GM13977 (cell line): ENCODE results near the gene SEC16A.
"Not testable (repeated sequence)": the region's sequence is repeated elsewhere in the genome, so short reads cannot be mapped to it uniquely, and the experiment has no call there.

Experiments used
- DNase-seq: peaks from one replicate; pipeline ENCODE4 v3.0.0; 2012; ENCODE audit warnings: low spot score
- in situ Hi-C: fragments of 300-500 bp; cut with MboI; formaldehyde crosslinking; loops from one replicate; pipeline ENCODE4 v1.12.0; 2022; ENCODE audit warnings: low sequenced_read_pairs, low pct_unique_long_range_greater_than_20kb, mixed read lengths, inconsistent platforms; ENCODE audit not compliant: unreplicated experiment
- TF ChIP-seq, protein P1 (sequence below): IDR thresholded peaks from 2 replicates; pipeline ENCODE4 v1.5.1; 2012; ENCODE audit warnings: mild to moderate bottlenecking, control low read depth; ENCODE audit not compliant: insufficient read depth; ENCODE audit errors: extremely low read depth, missing control alignments

Gene SEC16A

DNA sequence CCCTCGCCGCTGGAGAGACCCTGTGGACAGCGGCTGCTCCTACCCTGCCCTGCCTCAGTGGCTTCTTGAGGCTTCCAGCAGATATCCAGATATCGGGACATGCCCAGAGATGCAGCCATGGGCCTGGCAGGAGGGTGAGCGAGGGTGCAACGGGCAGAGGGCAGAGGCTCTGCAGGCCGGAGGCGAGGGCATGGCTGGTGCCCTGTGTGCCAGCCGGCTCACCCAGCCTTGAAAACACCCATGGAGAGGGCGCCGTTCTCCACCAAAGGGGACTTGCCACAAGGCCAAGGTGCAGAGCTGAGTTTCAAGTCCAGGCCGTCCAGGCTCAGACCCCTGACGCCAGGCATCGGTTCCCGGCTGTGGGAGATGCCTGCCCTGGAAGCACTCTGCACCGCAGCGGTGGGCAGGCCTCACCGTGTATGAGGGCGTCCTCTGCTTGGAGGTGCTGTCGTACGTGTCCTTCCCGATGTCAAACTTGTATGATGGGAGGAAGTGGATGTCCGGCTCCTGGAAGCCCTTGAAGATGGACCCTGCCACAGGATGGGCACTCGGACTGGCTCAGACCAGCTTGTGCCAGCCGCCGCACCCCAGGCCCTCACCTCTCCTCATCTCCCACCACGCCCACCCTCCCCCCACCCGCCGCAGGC is 52.1 kb downstream of the SEC16A start:
- in situ Hi-C loops: no loop called here
- TF ChIP-seq, protein P1, sequence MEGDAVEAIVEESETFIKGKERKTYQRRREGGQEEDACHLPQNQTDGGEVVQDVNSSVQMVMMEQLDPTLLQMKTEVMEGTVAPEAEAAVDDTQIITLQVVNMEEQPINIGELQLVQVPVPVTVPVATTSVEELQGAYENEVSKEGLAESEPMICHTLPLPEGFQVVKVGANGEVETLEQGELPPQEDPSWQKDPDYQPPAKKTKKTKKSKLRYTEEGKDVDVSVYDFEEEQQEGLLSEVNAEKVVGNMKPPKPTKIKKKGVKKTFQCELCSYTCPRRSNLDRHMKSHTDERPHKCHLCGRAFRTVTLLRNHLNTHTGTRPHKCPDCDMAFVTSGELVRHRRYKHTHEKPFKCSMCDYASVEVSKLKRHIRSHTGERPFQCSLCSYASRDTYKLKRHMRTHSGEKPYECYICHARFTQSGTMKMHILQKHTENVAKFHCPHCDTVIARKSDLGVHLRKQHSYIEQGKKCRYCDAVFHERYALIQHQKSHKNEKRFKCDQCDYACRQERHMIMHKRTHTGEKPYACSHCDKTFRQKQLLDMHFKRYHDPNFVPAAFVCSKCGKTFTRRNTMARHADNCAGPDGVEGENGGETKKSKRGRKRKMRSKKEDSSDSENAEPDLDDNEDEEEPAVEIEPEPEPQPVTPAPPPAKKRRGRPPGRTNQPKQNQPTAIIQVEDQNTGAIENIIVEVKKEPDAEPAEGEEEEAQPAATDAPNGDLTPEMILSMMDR: no peak
- DNase-seq: no peak

DNA sequence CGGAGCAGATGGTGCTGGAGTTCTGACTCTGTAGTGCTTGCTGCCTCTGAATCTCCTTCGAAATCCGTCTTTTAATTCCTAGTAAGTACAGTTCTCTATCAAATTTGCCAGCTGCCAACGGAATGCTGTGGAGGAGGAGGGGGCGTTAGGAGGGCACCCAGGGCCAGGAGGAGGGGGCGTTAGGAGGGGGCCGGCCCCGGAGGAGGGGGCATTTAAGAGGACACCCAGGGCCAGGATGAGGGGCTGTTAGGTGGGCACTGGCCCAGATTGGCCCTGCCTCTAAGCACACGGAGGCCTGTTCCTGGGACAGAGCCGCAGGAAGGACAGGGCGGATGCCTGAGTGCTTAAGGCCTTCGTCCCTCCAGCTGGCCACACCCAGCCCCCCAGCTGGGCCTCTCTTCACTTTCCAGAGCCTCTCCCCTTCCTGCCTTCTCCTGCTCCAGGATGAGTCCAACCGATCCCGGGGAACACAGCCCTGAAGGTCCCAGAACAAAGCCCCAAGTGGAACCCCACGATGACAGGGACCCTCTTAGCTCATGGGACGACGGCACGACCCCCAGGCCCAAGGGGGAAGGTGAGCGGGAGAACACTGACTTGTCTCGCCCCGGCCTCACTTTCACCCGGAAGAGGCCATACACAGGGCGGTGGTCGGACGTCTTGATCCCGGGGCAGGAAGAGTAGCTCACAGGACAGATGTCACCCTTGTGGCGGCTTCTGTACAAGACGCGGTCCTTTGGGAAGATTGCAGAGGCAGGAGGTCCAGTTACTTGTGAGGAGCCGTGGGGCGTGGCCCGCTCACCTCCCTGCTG is 53.0 kb downstream of the SEC16A start:
- in situ Hi-C loops: no loop called here
- DNase-seq: no peak
- TF ChIP-seq, protein P1: no peak

DNA sequence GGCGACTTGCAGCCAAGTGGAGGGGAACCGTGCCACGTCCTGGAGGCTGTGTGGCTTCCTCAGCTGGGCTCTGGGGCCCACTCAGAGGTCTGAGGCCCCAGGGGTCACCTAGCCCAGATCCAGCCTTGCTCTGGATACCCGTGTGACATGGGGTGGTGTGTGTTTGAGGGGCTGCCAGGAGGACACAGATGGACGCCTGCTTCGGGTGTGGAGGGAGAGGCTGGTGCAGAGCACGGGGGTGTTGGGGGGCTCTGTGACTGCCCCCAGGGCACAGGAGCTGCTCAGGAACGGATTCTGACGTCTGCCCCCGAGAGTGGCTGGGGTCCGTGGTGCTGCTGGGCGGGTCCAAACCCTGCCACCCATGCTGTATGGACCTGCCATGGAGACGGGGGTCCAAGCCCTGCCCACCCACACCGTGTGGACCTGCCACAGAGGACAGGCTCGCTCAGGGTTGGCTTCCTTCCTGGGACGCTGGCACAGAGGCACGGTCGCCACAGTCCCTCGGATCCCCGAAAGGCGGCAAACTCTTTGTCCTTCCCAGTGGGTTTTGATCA is 53.7 kb downstream of the SEC16A start:
- no peak for DNase-seq
- in situ Hi-C loops: no loop called here
- TF ChIP-seq, protein P1: no peak

DNA sequence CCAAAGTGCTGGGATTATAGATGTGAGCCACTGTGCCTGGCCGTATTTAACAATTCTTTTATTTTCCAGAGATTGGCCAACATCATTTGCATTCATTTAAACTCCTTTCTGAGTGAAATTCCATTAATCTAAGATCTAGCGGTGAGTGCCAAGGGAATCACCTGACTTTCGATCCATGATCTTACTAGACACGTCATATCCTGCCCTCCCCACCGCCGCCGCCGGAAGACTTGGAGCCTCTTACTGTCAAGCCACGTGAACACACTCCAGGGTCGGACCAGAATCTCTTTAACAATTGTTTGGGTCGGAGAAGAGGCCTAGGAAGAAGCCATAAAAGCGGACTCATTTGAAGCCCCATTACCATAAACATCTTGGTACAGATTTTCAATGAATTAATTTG is 56.1 kb downstream of the SEC16A start:
- no peak for DNase-seq
- TF ChIP-seq, protein P1: no peak
- in situ Hi-C loops: no loop called here

DNA sequence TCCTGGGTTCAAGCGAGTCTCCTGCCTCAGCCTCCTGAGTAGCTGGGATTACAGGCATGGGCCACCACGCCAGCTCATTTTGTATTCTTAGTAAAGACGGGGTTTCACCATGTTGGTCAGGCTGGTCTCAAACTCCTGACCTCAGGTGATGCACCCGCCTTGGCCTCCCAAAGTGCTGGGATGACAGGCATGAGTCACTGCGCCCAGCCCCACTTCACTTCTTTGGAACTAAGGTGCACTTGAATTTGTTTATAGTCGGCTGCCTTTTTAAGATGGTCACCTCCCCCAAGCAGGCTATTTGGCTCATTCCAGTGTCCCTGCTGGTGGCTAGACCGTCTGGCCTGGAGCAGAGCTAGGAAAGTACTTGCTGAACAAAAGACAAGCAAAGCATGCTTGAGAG is 57.5 kb downstream of the SEC16A start:
- DNase-seq, in situ Hi-C loops: not testable (repeated sequence)

DNA sequence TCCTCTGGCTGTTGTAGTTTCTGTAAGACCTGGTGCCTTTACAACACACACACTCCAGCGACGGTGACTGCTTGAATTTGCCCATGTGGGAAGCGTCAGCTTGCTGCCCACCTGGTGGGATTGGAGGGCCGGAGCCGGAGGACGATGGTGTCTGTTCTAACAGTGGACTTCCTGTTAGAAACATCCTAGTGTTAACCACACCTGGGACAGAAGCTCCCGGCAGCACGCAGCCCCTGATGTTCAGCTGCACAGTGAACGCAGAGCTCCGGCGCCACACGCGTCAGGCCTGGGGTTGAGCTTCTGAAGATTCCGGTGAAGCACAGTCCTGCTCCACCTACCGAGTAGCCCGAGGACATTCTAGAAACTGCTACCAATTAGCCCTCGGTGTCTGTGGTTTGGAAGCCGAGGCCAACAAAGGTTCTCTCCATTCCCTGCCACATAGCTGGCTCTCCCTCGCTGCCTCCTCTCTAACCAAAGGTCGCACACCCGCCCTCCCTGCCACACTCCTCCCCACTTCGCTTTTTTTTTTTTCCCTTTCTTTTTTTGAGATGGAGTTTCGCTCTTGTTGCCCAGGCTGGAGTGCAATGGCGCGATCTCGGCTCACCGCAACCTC is 58.0 kb downstream of the SEC16A start:
- TF ChIP-seq, protein P1: no peak
- no peak for DNase-seq
- in situ Hi-C loops: no loop called here
